ENCODE data around the gene HOXD8. TPM values are rescaled to one million over a fixed set of nuclear protein-coding genes. Genes with fewer than 3 reads are reported as not detected.

The HOXD8 gene
- total RNA-seq, 3 donors from 2014 or later, result 10.5 to 36.1 (median 13.8) TPM

GRCh38 chr2:176094349-176094748 lies 35.2 kb upstream of the HOXD8 start:
- no peak overlapping the region for H3K4me3 ChIP-seq

DNA sequence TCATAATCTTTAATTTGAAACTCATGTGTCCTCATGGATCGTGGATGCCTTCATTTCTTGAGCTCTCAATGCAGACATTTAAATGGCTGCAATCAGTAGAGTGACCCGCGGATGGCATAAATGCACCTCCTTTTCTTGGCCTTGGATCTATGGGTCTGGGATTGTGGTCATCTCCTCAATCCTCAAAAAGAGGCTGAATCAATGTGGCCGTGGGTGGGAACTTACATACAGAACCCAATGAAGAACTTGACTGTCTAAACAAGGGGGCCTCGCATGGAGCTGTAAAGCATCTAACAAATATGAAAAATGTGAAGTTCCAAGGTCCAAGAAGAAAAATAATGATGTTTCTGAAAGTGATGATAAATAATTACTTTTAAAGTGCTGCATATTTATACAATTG lies 34.1 kb upstream of the HOXD8 start:
- Histone ChIP-seq H3K4me3 (no peak overlapping the region), H3K27ac (no peak overlapping the region), H3K36me3 (no peaks in the 10 kb centered on the region), H3K4me1 (peaks cover 5 to 11% of the 10 kb centered on the region in 2 donors), H3K27me3 (peaks cover 31 to 99% of the 10 kb centered on the region in 2 donors), H3K9me3 (no peaks in the 10 kb centered on the region)
- intact Hi-C loops (cut with DNase I; ENCODE audit: low total_unique reads), result no loop called here
- no peak for DNase-seq (ENCODE audit: low spot score in 2 of 2)
- TF ChIP-seq POLR2AphosphoS5 (IDR thresholded peaks at IDR 0.05) (no peak), CTCF (IDR thresholded peaks at IDR 0.05) (no peak), POLR2A (IDR thresholded peaks at IDR 0.05) (no peak)

More at GRCh38 chr2:176094349-176094748, 35.2 kb upstream of the HOXD8 start:
- DNase-seq (ENCODE audit: low spot score in 2 of 2), result no peak
- H3K9me3 ChIP-seq, result no peaks in the 10 kb centered on the region
- peaks cover 5 to 11% of the 10 kb centered on the region in 2 donors for H3K4me1 ChIP-seq
- no peaks in the 10 kb centered on the region for H3K36me3 ChIP-seq
- intact Hi-C loops (cut with DNase I; ENCODE audit: low total_unique reads), result no loop called here
- H3K27me3 ChIP-seq, result peaks cover 22 to 99% of the 10 kb centered on the region in 2 donors
- no peak overlapping the region for H3K27ac ChIP-seq
- TF ChIP-seq CTCF (IDR thresholded peaks at IDR 0.05) (no peak), POLR2AphosphoS5 (IDR thresholded peaks at IDR 0.05) (no peak), POLR2A (IDR thresholded peaks at IDR 0.05) (no peak)

DNA sequence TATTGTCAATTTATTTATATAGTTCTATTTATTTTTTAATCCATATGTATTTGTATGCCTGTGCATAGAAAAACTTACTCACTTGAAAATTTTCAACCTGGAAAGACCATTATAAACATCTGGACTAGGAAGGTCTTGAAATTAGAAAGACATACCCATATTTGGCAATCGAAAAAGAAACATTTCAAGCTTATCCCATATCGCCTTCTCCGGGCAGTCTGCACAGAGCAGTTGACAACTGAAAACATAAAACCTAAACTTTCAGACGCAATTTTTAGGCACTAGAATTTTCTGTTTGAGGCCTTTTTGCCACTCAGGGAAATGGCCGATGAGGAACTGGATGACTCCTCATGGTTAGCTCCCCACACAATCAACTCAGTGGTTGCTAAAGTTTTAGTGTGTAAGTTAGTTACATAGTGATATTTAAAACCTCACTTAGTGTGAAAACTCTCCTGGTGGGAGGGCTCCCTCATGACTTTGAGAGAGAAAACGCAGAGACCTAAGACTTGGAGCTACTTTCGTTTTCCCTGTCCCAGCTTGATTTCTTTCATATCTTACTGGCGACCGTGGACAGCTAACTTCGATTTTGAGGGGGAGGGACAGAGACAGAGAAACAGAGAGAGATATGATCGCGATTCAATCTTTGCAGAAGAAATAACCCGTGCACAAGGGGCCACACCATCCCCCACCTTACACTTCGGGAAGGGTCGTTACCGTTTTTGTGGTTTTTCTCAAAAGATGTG lies 33.1 kb upstream of the HOXD8 start:
- Histone ChIP-seq H3K9me3 (no peaks in the 10 kb centered on the region), H3K36me3 (no peaks in the 10 kb centered on the region), H3K4me3 (peak overlapping the region; percentile 7 to 58 (median 19)), H3K27ac (no peak overlapping the region), H3K4me1 (peaks cover 5 to 11% of the 10 kb centered on the region in 2 donors), H3K27me3 (peaks cover 38 to 99% of the 10 kb centered on the region in 2 donors)
- TF ChIP-seq POLR2AphosphoS5 (IDR thresholded peaks at IDR 0.05), result peak in 1 of 3 donors; percentile 17
- no peak for TF ChIP-seq POLR2A (IDR thresholded peaks at IDR 0.05)
- no peak for DNase-seq (ENCODE audit: low spot score in 2 of 2)
- intact Hi-C loops (cut with DNase I; ENCODE audit: low total_unique reads), result no loop called here

DNA sequence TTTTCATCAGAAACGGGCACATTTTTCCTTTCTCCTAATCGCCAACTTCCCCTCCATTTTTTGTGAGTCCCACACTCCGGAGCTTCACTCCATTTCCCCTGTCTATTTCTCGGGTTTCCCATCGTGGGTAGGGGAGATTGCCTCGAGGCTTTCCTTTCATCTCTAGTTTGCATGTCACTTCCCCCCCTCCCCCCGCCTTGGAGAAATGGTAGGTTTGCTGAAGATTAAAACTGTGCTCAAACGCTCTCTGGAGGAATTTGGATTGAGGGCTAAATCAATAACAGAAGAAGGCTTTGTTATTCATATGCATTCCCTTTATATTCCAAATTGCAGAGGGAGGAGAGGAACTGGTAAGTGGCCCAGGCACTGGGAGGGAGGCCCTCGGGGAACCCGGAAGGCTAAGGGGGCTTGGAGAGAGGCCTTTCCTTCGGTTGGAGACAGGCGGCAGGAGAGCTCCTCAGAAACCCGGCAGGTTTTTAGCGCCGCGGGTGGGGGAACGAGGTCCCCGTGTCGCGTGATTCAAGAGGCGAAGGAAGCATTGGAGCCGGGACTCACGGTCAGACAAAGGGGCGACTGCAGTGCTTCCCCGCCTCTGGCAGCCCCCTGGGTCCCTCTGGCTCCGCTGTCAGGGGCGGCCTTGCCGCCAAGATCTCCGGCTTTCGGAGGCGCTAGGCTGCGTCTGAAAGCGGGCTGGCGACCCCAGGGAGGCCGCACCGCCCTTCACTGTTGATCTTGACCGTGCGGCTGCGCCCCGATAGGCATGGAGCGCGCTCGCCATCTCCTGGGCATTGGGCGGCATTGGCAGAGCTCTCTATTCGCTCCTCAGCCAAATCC lies 32.3 kb upstream of the HOXD8 start:
- Histone ChIP-seq H3K27ac (no peak overlapping the region), H3K4me1 (peaks cover 5 to 11% of the 10 kb centered on the region in 2 donors), H3K9me3 (no peaks in the 10 kb centered on the region), H3K4me3 (peak overlapping the region; percentile 19 to 58 (median 38)), H3K27me3 (peaks cover 38 to 99% of the 10 kb centered on the region in 2 donors), H3K36me3 (no peaks in the 10 kb centered on the region)
- intact Hi-C loops (cut with DNase I; ENCODE audit: low total_unique reads), result no loop called here
- no peak for DNase-seq (ENCODE audit: low spot score in 2 of 2)
- TF ChIP-seq POLR2A (IDR thresholded peaks at IDR 0.05), result no peak
- peak; percentile 51 to 75 (median 70) for TF ChIP-seq CTCF (IDR thresholded peaks at IDR 0.05)

DNA sequence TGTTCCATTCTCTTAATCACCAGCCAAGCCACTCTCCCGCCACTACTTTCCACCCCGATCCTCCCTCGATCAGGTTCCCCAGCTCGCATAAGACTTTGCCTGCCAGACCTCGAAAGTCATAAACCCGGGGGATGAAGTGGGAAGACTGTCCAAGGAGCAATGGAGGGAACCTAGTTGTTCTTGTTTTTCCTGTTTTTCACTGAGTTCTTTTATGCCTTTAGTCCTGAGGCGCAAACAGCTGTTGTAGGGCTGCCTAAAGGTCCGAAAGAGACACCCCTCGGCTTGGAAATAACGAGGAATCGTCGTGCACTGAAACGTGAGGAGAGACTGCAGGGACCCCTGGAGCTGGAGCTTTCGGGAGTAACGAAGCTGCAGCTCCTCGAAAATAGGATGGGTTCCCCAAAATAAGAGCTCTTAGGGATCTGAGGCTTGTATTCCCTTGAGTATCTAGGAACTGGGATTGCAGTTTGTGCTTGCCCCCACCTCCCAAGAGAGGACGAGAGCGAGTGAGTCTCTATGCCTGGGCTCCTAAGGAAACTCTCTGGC lies 31.6 kb upstream of the HOXD8 start:
- Histone ChIP-seq H3K27ac (no peak overlapping the region), H3K9me3 (no peaks in the 10 kb centered on the region), H3K4me3 (peak overlapping the region in 2 of 3 donors; percentile 38 to 58), H3K27me3 (peaks cover 34 to 99% of the 10 kb centered on the region in 2 donors), H3K4me1 (peaks cover 5 to 11% of the 10 kb centered on the region in 2 donors), H3K36me3 (no peaks in the 10 kb centered on the region)
- TF ChIP-seq POLR2A (IDR thresholded peaks at IDR 0.05), result no peak
- no peak for TF ChIP-seq POLR2AphosphoS5 (IDR thresholded peaks at IDR 0.05)
- no peak for TF ChIP-seq CTCF (IDR thresholded peaks at IDR 0.05)
- intact Hi-C loops (cut with DNase I; ENCODE audit: low total_unique reads), result no loop called here
- DNase-seq (ENCODE audit: low spot score in 2 of 2), result no peak
